ENCODE measurements around the gene ARHGAP26. TPM values are rescaled to one million over a fixed set of nuclear protein-coding genes. Genes with fewer than 3 reads are reported as not detected.

The ARHGAP26 gene
- total and polyA plus RNA-seq, 2 donors (not counting 3 experiments of a cell fraction or from before 2014, with no cell fraction given) = 3.1 to 16.2 TPM

- H3K36me3 ChIP-seq (ENCODE audit: control insufficient read depth in 2 of 2, extremely low read depth in 1 of 2, insufficient read depth in 2 of 2, low read length in 2 of 2) = no peaks in the 10 kb centered on the region
- FAIRE-seq (no peak), DNase-seq (ENCODE audit: low read depth, low spot score) (no peak)
- ChIA-PET CTCF (interaction anchor here (1.3 to 3.2 kb wide), 8 partner anchors 10 to 151 kb away, joined by 3 to 24 read pairs (median 9); partner anchors contain the start of gene ARHGAP26), POLR2A (no interaction called here)
- no peaks in the 10 kb centered on the region for H3K27me3 ChIP-seq (ENCODE audit: control insufficient read depth in 2 of 2, insufficient read depth in 2 of 2, low read length in 2 of 2)
- H3K9ac ChIP-seq (replicated peaks; ENCODE audit: extremely low read depth, insufficient read depth, low read length) = no peak overlapping the region
- no peak overlapping the region for H3K4me2 ChIP-seq (ENCODE audit: insufficient read depth, low read length)
- H3K79me2 ChIP-seq (ENCODE audit: control insufficient read depth, insufficient read depth, low read length) = no peaks in the 10 kb centered on the region
- H2AFZ ChIP-seq (ENCODE audit: low read depth, low read length) = no peak overlapping the region
- no TSS peak for BruUV-seq (replicated peaks)
- TF ChIP-seq POLR2A (IDR thresholded peaks at IDR 0.05; ENCODE audit: low read depth, low read length) = no peak
- no peak for TF ChIP-seq MYC (IDR thresholded peaks at IDR 0.05; ENCODE audit: low read depth, low read length)
- no peak for TF ChIP-seq EZH2 (IDR thresholded peaks at IDR 0.05; ENCODE audit: borderline replicate concordance, low read depth, low read length, severe bottlenecking)
- TF ChIP-seq CTCF (IDR thresholded peaks at IDR 0.05; ENCODE audit: extremely low read depth in 1 of 2, insufficient read depth in 1 of 2, low read depth in 1 of 2, low read length in 2 of 2) = no peak
- TF ChIP-seq MAX (IDR thresholded peaks at IDR 0.05; ENCODE audit: insufficient read depth, insufficient read length) = no peak
- no peaks in the 10 kb centered on the region for H3K9me1 ChIP-seq (replicated peaks; ENCODE audit: control insufficient read depth, extremely low read depth, insufficient read depth, low read length)
- no peaks in the 10 kb centered on the region for H4K20me1 ChIP-seq (replicated peaks; ENCODE audit: control insufficient read depth, extremely low read depth, insufficient read depth, low read length)
- H3K9me3 ChIP-seq (replicated peaks; ENCODE audit: control insufficient read depth, insufficient read depth, low read length) = no peaks in the 10 kb centered on the region
- peaks cover 2% of the 10 kb centered on the region for H3K4me1 ChIP-seq (ENCODE audit: control insufficient read depth, extremely low read depth, insufficient read depth, low read length)
- dilution Hi-C loops (cut with MboI; ENCODE audit: extremely low pct_ligation_motif_present, low sequenced_read_pairs) = no loop called here
- no peak overlapping the region for H3K4me3 ChIP-seq (replicated peaks in 1 of 3; ENCODE audit: insufficient read depth in 1 of 3, low read depth in 1 of 3, low read length in 3 of 3)
- intact Hi-C loops (cut with micrococcal nuclease) = no loop called here
- H3K27ac ChIP-seq (ENCODE audit: insufficient read depth, low read depth, low read length) = no peak overlapping the region
These were observed 93.7 kb downstream of the ARHGAP26 start for GRCh38 chr5:142863856-142864255.
